Glutamatergic neuron (in vitro differentiated cells): Measurements from ENCODE around the gene PIK3C2B. TPM values are rescaled to one million over a fixed set of nuclear protein-coding genes. Genes with fewer than 3 reads are reported as not detected.
A peak's percentile ranks its signal among the peaks of the same experiment; 100 is the strongest.

Experiments
- DNase-seq: peaks from one replicate; pipeline ENCODE4 v3.0.0; 2022
- H3K27ac Mint-ChIP-seq: one replicate; pipeline ENCODE4 v1.8.0; 2020; ENCODE audit warnings: mild to moderate bottlenecking, mixed read lengths, inconsistent platforms; ENCODE audit not compliant: unreplicated experiment
- H3K27me3 Mint-ChIP-seq: one replicate; pipeline ENCODE4 v1.8.0; 2020; ENCODE audit warnings: mild to moderate bottlenecking, moderate library complexity, mixed read lengths, inconsistent platforms; ENCODE audit not compliant: unreplicated experiment
- H3K36me3 Mint-ChIP-seq: one replicate; pipeline ENCODE4 v1.8.0; 2020; ENCODE audit warnings: mild to moderate bottlenecking, mixed read lengths, inconsistent platforms; ENCODE audit not compliant: unreplicated experiment
- H3K4me1 Mint-ChIP-seq: one replicate; pipeline ENCODE4 v1.8.0; 2020; ENCODE audit warnings: mild to moderate bottlenecking, low read depth, mixed read lengths, inconsistent platforms; ENCODE audit not compliant: unreplicated experiment
- H3K4me3 Mint-ChIP-seq: one replicate; pipeline ENCODE4 v1.8.0; 2020; ENCODE audit warnings: mild to moderate bottlenecking, mixed read lengths, inconsistent platforms; ENCODE audit not compliant: unreplicated experiment
- H3K9me3 Mint-ChIP-seq: one replicate; pipeline ENCODE4 v1.8.0; 2020; ENCODE audit warnings: mild to moderate bottlenecking, moderate library complexity, mixed read lengths, inconsistent platforms; ENCODE audit not compliant: unreplicated experiment
- total RNA-seq: library from RNA; stranded (reverse); fragmentation: NEBNext Ultra II Directional; extraction: Animal tissue kit (Norgen Biotek cat#: 25700); gene quantifications from one replicate; pipeline ENCODE4 v1.2.1, GENCODE V29; 2021; ENCODE audit not compliant: unreplicated experiment
- TF ChIP-seq, protein P1 (sequence below): fragments of 200-600 bp; sonication (generic); IDR thresholded peaks from one replicate; pipeline ENCODE4 v1.5.0; 2021; ENCODE audit not compliant: partially characterized antibody, unreplicated experiment

PIK3C2B gene
- total RNA-seq, 1 donor from 2014 or later = 156 TPM

DNA sequence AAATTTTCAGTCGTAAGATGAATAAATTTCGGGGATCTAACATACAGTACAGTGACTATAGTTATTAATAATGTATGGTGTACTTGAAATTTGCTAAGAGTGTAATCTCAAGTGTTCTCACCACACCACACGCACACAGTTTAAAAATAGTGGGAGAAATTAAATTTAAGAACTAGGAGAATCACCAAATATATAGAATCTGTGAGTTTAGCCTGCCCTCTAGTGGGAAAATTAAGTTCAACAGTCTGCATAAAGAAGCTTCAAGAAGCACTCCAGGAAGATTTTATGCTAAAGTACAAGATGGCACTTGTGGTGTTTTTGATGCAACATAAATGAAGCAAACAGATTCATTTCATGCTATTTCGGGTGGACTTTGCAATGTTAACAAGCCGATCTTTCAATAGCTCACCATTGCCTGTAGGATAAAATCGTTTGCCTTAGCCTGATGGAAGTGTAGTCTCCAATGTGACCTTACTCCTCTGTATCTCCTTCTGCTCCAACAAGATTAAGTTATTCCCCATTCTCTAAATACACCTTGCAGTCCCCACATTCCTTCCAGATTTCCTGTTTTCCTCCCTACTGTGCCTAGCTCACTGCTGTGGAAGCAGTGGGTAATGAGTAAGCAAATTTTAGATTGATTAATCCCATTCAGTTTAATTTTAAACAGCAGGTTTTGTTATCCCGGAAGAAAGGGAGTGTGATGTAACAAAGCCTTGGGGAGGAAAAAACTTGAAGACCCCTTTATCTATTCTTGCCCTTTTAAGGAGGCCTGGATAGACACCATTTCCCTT is 8.7 kb upstream of the PIK3C2B start:
- Mint-ChIP-seq H3K27me3 (peaks cover 22% of the 10 kb centered on the region), H3K4me3 (no peak overlapping the region), H3K36me3 (peaks cover 7% of the 10 kb centered on the region), H3K9me3 (peaks cover 24% of the 10 kb centered on the region), H3K4me1 (peaks cover 8% of the 10 kb centered on the region), H3K27ac (peak overlapping the region; percentile 48)
- TF ChIP-seq, protein P1, sequence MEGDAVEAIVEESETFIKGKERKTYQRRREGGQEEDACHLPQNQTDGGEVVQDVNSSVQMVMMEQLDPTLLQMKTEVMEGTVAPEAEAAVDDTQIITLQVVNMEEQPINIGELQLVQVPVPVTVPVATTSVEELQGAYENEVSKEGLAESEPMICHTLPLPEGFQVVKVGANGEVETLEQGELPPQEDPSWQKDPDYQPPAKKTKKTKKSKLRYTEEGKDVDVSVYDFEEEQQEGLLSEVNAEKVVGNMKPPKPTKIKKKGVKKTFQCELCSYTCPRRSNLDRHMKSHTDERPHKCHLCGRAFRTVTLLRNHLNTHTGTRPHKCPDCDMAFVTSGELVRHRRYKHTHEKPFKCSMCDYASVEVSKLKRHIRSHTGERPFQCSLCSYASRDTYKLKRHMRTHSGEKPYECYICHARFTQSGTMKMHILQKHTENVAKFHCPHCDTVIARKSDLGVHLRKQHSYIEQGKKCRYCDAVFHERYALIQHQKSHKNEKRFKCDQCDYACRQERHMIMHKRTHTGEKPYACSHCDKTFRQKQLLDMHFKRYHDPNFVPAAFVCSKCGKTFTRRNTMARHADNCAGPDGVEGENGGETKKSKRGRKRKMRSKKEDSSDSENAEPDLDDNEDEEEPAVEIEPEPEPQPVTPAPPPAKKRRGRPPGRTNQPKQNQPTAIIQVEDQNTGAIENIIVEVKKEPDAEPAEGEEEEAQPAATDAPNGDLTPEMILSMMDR = peak; percentile 79
- DNase-seq = no peak

DNA sequence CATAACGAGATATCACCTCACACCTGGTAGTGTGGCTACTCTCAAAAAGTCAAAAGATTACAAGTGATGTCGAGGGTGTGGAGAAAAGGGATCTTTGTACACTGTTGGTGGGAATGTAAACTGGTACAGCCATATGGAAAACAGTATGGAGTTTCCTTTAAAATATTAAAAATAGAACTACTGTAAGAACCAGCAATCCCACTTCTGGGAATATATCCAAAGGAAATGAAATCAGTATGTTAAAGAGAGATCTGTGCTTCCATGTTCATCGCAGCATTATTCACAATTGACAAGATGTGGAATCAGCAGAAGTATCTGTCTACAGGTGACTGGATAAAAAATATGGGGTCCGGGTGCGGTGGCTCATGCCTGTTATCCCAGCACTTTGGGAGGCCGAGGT is 7.6 kb upstream of the PIK3C2B start:
- peaks cover 9% of the 10 kb centered on the region for H3K4me1 Mint-ChIP-seq
- no peak overlapping the region for H3K27ac Mint-ChIP-seq
- peaks cover 12% of the 10 kb centered on the region for H3K36me3 Mint-ChIP-seq
- peaks cover 20% of the 10 kb centered on the region for H3K27me3 Mint-ChIP-seq
- DNase-seq = no peak
- TF ChIP-seq, protein P1 = no peak
- peaks cover 22% of the 10 kb centered on the region for H3K9me3 Mint-ChIP-seq
- no peak overlapping the region for H3K4me3 Mint-ChIP-seq

DNA sequence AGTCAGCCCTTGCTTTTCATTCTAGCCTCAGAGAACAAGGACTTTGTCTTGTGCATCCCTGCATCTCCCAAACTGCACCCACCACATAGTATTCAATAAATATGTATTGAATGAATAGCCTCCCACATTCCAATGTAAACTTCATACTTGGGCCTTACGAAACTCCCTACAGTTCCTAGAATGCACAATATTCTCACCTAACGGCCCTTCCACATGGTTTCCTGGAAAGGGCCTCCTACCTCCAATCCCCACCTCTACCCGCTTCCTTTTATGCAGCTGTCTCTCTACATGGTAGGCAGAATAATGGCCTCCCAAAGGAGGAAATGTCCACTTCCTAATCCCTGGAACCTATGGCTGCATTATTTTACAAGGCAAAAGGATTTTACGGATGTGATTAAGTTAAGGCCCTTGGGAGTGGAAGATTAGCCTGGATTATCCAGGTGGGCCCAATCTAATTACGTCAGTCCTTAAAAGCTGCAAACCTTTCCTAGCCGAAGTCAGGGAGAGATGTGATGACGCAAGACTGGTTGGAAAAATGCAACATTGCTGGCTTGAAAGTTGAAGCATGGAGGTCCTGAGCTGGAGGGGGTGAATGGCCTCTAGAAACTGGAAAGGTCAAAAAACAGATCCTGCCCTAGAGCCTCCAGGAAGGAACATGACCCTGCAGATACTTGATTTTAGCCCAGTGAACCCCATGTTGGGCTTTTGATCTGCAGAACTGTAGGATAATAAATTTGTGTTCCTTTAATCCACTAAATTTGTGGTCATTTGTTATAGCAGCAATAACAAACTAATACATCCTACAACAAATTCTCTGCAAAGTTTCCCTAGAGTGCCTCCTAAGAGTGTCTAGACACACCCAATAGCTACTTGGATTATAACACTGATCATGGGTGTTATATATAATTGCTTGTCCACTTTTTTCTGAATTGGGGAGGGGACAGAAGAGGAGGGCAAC is 5.2 kb upstream of the PIK3C2B start:
- DNase-seq = no peak
- Mint-ChIP-seq H3K9me3 (peaks cover 10% of the 10 kb centered on the region), H3K4me1 (peaks cover 14% of the 10 kb centered on the region), H3K27me3 (peaks cover 5% of the 10 kb centered on the region), H3K4me3 (no peak overlapping the region), H3K27ac (no peak overlapping the region), H3K36me3 (peaks cover 5% of the 10 kb centered on the region)
- TF ChIP-seq, protein P1 = no peak

DNA sequence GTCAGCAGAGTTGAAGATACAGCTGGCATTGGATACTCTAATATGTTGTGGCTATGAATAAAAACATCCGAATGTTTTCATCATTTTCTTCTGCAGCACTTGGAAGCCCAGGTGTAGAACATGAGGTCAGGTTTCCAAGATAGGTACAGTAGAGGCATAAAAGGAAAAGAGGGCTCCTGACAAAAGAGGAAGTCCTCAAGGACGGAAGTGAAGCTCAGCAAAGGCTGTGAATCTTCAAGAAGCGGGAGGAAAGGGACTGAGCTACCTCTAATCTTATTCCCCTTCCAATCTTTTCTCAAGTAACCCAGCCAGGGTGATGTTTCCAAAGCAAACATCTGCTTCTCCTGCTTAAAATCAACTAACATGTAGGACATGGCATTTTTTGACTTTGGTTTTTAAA is 4.4 kb upstream of the PIK3C2B start:
- peaks cover 5% of the 10 kb centered on the region for H3K36me3 Mint-ChIP-seq
- H3K4me1 Mint-ChIP-seq = peaks cover 14% of the 10 kb centered on the region
- H3K27me3 Mint-ChIP-seq = peaks cover 6% of the 10 kb centered on the region
- no peak overlapping the region for H3K27ac Mint-ChIP-seq
- H3K4me3 Mint-ChIP-seq = no peak overlapping the region
- DNase-seq = no peak
- H3K9me3 Mint-ChIP-seq = peaks cover 10% of the 10 kb centered on the region
- TF ChIP-seq, protein P1 = no peak
